RWPE1 (cell line): Measurements from ENCODE around the gene MTRFR.
"Not testable (repeated sequence)": the region's sequence is repeated elsewhere in the genome, so short reads cannot be mapped to it uniquely, and the experiment has no call there.

Source experiments
- CTCF ChIA-PET: fragments of 350-600 bp; sonication (Branson Sonifier 250); formaldehyde crosslinking; extraction: SDS; loops from one replicate; lab custom pipeline; 2021; lab: Yijun Ruan, JAX
- POLR2A ChIA-PET: fragments of 400-600 bp; formaldehyde crosslinking; extraction: SDS; loops from one replicate; lab custom pipeline; 2020; ENCODE audit warnings: antibody characterized with exemption; ENCODE audit not compliant: low non-redundant PET; lab: Yijun Ruan, JAX
- DNase-seq: peaks from one replicate; pipeline ENCODE4 v3.0.0; 2012; ENCODE audit warnings: low spot score
- H3K27ac ChIP-seq: fragments of 450-650 bp; 2 replicates; pipeline ENCODE4 v1.5.1; 2017
- CTCF ChIP-seq: fragments of 450-650 bp; conservative IDR thresholded peaks from 2 replicates; pipeline ENCODE4 v1.5.1; 2017; ENCODE audit warnings: low read depth, mild to moderate bottlenecking

MTRFR gene

GRCh38 chr12:123232807-123233504 is at the start of gene MTRFR, which contains the start of gene MPHOSPH9:
TSS of gene MTRFR (plus strand) at chr12:123233436. CDS start at chr12:123253675, 20,239 bp downstream.
TSS of gene MPHOSPH9 (minus strand) at chr12:123233141. CDS start at chr12:123230364, 2,777 bp downstream.
- ChIA-PET POLR2A (interaction anchor here (0.5 to 1.4 kb wide), 17 partner anchors 10 to 812 kb away, joined by 3 to 10 read pairs (median 3); partner anchors contain the start of genes KMT5A and OGFOD2), CTCF (interaction anchor here (0.6 to 2.3 kb wide), 4 partner anchors 25 to 479 kb away, joined by 3 to 9 read pairs (median 5); partner anchors contain the start of gene ATP6V0A2)
- DNase-seq, result peak; percentile 100
- no peak for TF ChIP-seq CTCF
- peak within 1 kb of the TSS; percentile 89 for H3K27ac ChIP-seq

DNA sequence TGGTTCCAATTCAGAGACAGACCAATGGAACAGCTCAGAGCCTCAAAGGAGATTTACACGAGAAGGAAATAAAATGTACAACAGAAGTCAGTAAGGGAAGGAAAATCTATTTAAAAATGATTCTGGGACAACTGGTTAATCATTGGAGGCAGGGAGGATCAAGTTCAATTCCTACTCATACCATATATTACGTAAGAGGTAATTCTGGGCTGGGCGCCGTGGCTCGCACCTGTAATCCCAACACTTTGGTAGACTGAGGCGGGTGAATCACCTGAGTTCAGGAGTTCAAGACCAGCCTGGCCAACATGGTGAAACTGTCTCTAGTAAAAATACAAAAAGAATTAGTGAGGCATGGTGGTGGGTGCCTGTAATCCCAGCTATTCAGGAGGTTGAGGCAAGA is 45.6 kb upstream of the MTRFR start:
- no peak for TF ChIP-seq CTCF
- DNase-seq, result no peak
- H3K27ac ChIP-seq, result no peak overlapping the region
- ChIA-PET CTCF (interaction anchor here (0.7 kb wide), 1 partner anchor 23 kb away, joined by 4 read pairs; no protein-coding TSS in a partner anchor), POLR2A (interaction anchor here (0.5 kb wide), 1 partner anchor 21 kb away, joined by 6 read pairs; no protein-coding TSS in a partner anchor)

- ChIA-PET POLR2A (no interaction called here), CTCF (interaction anchor here (0.6 kb wide), 1 partner anchor 142 kb away, joined by 4 read pairs; no protein-coding TSS in a partner anchor)
- no peak for DNase-seq
These were observed 33.3 kb upstream of the MTRFR start for GRCh38 chr12:123199936-123200335.

DNA sequence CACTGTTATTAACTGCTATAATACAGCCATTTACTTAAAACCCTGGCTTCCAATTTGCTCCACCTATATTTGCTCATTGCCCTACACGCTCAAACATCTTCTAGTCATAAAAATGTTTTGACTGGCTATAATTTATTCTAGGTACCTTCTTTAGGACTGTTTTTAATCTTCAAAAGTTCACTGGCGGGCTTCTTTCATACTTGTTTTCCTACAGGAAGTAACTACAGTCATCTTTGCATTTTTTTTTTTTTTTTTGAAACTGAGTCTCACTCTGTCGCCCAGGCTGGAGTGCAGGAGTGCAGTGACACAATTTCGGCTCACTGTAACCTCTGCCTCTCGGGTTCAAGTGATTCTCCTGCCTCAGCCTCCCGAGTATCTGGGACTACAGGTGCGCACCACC is 32.8 kb upstream of the MTRFR start:
- no peak for TF ChIP-seq CTCF
- H3K27ac ChIP-seq, result no peak overlapping the region
- POLR2A ChIA-PET, result no interaction called here
- no peak for DNase-seq
- CTCF ChIA-PET, result no interaction called here

More at GRCh38 chr12:123199936-123200335, 33.3 kb upstream of the MTRFR start:
- no peak overlapping the region for H3K27ac ChIP-seq
- no peak for TF ChIP-seq CTCF

GRCh38 chr12:123206794-123207193 is 26.4 kb upstream of the MTRFR start:
- CTCF ChIA-PET, result interaction anchor here (0.6 kb wide), 1 partner anchor 34 kb away, joined by 3 read pairs; no protein-coding TSS in a partner anchor
- POLR2A ChIA-PET, result not testable (repeated sequence)

DNA sequence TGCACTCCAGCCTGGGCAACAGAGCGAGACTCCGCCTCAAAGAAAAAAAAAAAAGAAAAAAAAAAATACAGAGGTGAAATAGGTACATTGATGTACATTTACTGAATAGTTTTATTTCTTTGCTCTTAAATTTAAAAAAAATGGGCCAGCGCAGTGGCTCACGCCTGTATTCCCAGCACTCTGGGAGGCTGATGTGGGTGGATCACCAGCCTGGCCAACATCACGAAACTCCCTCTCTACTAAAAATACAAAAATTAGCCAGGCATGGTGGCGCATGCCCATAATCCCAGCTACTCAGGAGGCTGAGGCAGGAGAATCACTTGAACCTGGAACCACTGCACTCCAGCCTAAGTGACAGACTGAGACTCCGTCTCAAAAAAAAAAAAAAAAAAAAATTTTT is 25.4 kb upstream of the MTRFR start:
- POLR2A ChIA-PET, DNase-seq, H3K27ac ChIP-seq: not testable (repeated sequence)
- CTCF ChIA-PET, result interaction anchor here (0.6 kb wide), 1 partner anchor 49 kb away, joined by 5 read pairs; no protein-coding TSS in a partner anchor

More at GRCh38 chr12:123206794-123207193, 26.4 kb upstream of the MTRFR start:
- DNase-seq, H3K27ac ChIP-seq: not testable (repeated sequence)

DNA sequence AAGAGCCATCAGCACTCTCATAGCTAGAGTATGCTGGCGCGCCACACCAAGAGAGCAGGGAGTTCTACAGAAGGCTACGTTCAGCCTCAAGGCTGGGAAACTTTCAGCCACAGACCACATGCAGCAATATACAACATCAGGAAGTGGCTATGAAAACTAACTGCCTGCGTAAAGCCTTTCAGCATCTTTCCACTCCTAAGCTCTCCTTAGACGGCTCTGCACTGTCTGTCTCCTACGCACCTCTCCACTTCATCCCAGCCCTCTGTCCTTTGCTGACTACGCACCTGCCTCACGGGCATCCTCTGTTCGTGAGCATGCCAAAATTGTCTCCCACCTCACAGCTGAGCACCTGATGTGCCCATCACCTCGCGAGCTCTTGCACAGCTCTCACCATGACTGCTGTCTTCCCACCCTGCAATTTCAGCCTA is 10.0 kb upstream of the MTRFR start:
- DNase-seq, result no peak
- no peak for TF ChIP-seq CTCF
- H3K27ac ChIP-seq, result no peak overlapping the region
- CTCF ChIA-PET, result interaction anchor here (0.6 to 0.8 kb wide), 3 partner anchors 9 to 75 kb away, joined by 3 to 5 read pairs (median 4); no protein-coding TSS in a partner anchor
- POLR2A ChIA-PET, result interaction anchor here (0.6 kb wide), 1 partner anchor 542 kb away, joined by 3 read pairs; no protein-coding TSS in a partner anchor
